ENCODE data around the gene CFAP97D1. TPM values are rescaled to one million over a fixed set of nuclear protein-coding genes. Genes with fewer than 3 reads are reported as not detected.
A peak's percentile ranks its signal among the peaks of the same experiment; 100 is the strongest.

The CFAP97D1 gene
- total and polyA plus RNA-seq, 2 experiments from 2014 or later, result 0.07 to 0.10 TPM

DNA sequence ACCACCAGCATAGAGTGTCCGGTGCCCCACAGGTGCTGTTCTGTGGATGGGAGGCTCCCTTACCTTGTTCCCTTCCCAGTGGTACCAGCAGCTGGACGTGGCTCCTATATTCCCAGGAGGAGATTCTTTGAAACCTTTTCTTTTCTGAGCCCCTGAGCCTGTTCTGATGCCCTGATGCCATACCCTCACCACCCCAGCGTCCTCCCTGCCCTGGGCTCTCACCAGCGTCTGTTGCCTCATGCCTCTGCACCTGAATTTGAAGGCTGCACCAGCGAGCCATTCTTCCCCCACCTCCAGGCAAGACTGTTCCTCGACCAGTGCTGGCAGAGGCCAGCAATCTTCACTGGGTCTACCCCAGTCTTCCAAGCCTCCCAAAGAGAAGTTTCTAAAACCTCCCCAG, 22.1 kb upstream of the CFAP97D1 start (continued):
- TF ChIP-seq NANOG (IDR thresholded peaks at IDR 0.05; ENCODE audit: borderline replicate concordance) (no peak), EZH2phosphoT487 (IDR thresholded peaks at IDR 0.05; ENCODE audit: unreplicated experiment) (no peak), JUNB (IDR thresholded peaks at IDR 0.05; ENCODE audit: unreplicated experiment) (no peak), ZNF114 (CRISPR knock-in tag; IDR thresholded peaks at IDR 0.05) (no peak)
- TF ChIP-seq, protein P1, sequence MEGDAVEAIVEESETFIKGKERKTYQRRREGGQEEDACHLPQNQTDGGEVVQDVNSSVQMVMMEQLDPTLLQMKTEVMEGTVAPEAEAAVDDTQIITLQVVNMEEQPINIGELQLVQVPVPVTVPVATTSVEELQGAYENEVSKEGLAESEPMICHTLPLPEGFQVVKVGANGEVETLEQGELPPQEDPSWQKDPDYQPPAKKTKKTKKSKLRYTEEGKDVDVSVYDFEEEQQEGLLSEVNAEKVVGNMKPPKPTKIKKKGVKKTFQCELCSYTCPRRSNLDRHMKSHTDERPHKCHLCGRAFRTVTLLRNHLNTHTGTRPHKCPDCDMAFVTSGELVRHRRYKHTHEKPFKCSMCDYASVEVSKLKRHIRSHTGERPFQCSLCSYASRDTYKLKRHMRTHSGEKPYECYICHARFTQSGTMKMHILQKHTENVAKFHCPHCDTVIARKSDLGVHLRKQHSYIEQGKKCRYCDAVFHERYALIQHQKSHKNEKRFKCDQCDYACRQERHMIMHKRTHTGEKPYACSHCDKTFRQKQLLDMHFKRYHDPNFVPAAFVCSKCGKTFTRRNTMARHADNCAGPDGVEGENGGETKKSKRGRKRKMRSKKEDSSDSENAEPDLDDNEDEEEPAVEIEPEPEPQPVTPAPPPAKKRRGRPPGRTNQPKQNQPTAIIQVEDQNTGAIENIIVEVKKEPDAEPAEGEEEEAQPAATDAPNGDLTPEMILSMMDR (conservative IDR thresholded peaks at IDR 0.05; ENCODE audit: low read depth in 2 of 2), result no peak

DNA sequence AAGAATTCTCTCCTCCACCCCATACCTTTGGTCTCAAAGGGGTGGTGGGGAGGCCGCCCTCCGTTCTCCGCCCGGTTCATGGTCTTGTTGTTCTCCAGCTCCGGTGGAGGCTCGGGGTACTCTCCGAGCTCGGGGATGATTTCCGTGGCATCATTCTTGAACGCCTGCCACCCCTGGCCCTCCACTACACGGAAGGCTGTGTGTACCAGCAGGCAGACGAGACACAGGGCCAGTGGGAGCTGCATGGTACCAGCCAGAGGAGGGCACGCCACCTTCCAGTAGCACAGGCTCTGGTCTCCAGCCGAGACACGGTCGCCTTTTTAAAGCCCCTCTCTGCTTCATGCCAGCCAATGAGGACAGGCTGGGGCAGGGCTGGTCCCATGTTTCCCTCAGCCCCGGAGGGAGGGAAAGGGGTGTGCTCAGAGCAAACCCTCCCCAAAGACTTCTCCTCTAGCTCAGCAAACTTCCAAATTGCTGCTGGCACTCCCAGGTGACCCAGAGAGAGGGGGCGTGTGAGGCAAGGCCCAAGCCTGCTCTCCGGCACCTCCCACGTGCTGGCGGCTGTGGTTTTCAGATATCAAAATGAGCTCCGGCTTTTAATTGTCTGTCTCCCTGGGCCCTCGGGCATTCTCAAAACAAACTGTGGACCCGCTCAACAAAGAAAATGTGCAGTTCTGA, 21.6 kb upstream of the CFAP97D1 start, which contains the start of gene SOST:
Gene SOST, minus strand, starts transcription at position 295 of the 678 bp plus-strand sequence. Its CDS starts 50 bp downstream, at position 245.
- Histone ChIP-seq H3K27ac (ENCODE audit: low read depth) (no peak within 1 kb of the TSS), H3K9me2 (ENCODE audit: insufficient read depth) (no peaks in the 10 kb centered on the region), H2AFZ (peak within 1 kb of the TSS; percentile 76; the same call in 1 of the 2 replicates), H3K27me3 (ENCODE audit: insufficient read depth) (peaks cover 24% of the 10 kb centered on the region), H4K20me1 (replicated peaks; ENCODE audit: insufficient read depth) (no peaks in the 10 kb centered on the region), H3K79me2 (replicated peaks; ENCODE audit: insufficient read depth) (no peaks in the 10 kb centered on the region), H3F3A (replicated peaks; ENCODE audit: low read depth) (peaks cover 7% of the 10 kb centered on the region; the same call in 1 of the 2 replicates), H3K4me2 (peak within 1 kb of the TSS; percentile 8; the same call in 1 of the 2 replicates), H3K4me3 (no peak within 1 kb of the TSS), H3K4me1 (ENCODE audit: insufficient read depth) (peaks cover 25% of the 10 kb centered on the region), H3K36me3 (ENCODE audit: insufficient read depth) (no peaks in the 10 kb centered on the region)
- Mint-ChIP-seq H3K27me3 (ENCODE audit: insufficient read depth, low read depth, poor library complexity) (peaks cover 22% of the 10 kb centered on the region), H3K4me3 (peak within 1 kb of the TSS; percentile 56; the same call in 1 of the 3 replicates), H3K4me1 (peaks cover 46% of the 10 kb centered on the region), H3K9me3 (no peaks in the 10 kb centered on the region), H3K27ac (peak within 1 kb of the TSS; percentile 91), H3K36me3 (ENCODE audit: low read depth) (no peaks in the 10 kb centered on the region)
- DNase-seq (ENCODE audit: low spot score) (no peak), ATAC-seq (no peak)
- no peak for TF ChIP-seq EZH2phosphoT487 (IDR thresholded peaks at IDR 0.05; ENCODE audit: unreplicated experiment)

DNA sequence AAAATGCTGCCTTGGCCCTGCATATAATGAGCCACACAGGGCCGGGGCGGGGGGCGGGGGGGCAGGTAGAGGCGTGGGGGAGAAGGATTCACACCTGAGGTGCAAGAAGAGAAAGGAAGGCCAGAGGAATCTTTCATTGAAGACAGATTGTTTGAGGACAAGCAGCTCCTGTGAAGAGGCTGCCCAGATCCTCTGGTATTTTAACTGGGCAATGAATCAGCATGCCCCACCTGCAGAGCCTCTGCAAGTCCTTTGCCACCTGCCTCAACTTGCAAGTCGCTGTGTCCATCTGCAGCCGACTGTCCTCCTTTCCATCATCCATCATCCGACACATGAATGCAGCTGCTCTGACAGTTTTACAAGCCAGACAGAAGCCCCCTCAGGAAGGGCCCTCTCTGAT, 20.4 kb upstream of the CFAP97D1 start:
- TF ChIP-seq ZNF331 (CRISPR knock-in tag; IDR thresholded peaks at IDR 0.05; ENCODE audit: low read depth), result no peak
- TF ChIP-seq NANOG (IDR thresholded peaks at IDR 0.05; ENCODE audit: borderline replicate concordance), result no peak
- no peak for TF ChIP-seq CREB1 (CRISPR knock-in tag; IDR thresholded peaks at IDR 0.05; ENCODE audit: low read depth)
- TF ChIP-seq JUNB (IDR thresholded peaks at IDR 0.05; ENCODE audit: unreplicated experiment), result no peak
- TF ChIP-seq, protein P2, sequence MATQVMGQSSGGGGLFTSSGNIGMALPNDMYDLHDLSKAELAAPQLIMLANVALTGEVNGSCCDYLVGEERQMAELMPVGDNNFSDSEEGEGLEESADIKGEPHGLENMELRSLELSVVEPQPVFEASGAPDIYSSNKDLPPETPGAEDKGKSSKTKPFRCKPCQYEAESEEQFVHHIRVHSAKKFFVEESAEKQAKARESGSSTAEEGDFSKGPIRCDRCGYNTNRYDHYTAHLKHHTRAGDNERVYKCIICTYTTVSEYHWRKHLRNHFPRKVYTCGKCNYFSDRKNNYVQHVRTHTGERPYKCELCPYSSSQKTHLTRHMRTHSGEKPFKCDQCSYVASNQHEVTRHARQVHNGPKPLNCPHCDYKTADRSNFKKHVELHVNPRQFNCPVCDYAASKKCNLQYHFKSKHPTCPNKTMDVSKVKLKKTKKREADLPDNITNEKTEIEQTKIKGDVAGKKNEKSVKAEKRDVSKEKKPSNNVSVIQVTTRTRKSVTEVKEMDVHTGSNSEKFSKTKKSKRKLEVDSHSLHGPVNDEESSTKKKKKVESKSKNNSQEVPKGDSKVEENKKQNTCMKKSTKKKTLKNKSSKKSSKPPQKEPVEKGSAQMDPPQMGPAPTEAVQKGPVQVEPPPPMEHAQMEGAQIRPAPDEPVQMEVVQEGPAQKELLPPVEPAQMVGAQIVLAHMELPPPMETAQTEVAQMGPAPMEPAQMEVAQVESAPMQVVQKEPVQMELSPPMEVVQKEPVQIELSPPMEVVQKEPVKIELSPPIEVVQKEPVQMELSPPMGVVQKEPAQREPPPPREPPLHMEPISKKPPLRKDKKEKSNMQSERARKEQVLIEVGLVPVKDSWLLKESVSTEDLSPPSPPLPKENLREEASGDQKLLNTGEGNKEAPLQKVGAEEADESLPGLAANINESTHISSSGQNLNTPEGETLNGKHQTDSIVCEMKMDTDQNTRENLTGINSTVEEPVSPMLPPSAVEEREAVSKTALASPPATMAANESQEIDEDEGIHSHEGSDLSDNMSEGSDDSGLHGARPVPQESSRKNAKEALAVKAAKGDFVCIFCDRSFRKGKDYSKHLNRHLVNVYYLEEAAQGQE (IDR thresholded peaks at IDR 0.05; ENCODE audit: unreplicated experiment), result no peak
- no peak for TF ChIP-seq EZH2phosphoT487 (IDR thresholded peaks at IDR 0.05; ENCODE audit: unreplicated experiment)
- TF ChIP-seq ZNF114 (CRISPR knock-in tag; IDR thresholded peaks at IDR 0.05), result no peak
- no peak for TF ChIP-seq EZH2 (IDR thresholded peaks at IDR 0.05; ENCODE audit: low read depth, unreplicated experiment)
- TF ChIP-seq, protein P3, sequence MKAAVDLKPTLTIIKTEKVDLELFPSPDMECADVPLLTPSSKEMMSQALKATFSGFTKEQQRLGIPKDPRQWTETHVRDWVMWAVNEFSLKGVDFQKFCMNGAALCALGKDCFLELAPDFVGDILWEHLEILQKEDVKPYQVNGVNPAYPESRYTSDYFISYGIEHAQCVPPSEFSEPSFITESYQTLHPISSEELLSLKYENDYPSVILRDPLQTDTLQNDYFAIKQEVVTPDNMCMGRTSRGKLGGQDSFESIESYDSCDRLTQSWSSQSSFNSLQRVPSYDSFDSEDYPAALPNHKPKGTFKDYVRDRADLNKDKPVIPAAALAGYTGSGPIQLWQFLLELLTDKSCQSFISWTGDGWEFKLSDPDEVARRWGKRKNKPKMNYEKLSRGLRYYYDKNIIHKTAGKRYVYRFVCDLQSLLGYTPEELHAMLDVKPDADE (IDR thresholded peaks at IDR 0.05), result no peak
- ATAC-seq (no peak), DNase-seq (ENCODE audit: low spot score) (no peak)
- Histone ChIP-seq H3K4me3 (peak overlapping the region; percentile 21; the same call in 1 of the 2 replicates), H3K4me2 (peak overlapping the region; percentile 8), H4K20me1 (replicated peaks; ENCODE audit: insufficient read depth) (no peaks in the 10 kb centered on the region), H2AFZ (0 out of 2 replicates have a peak overlapping the region, but pooled peaks have one; percentile 6), H3K9me2 (ENCODE audit: insufficient read depth) (no peaks in the 10 kb centered on the region), H3F3A (replicated peaks; ENCODE audit: low read depth) (peaks cover 7% of the 10 kb centered on the region; the same call in 1 of the 2 replicates), H3K36me3 (ENCODE audit: insufficient read depth) (no peaks in the 10 kb centered on the region), H3K79me2 (replicated peaks; ENCODE audit: insufficient read depth) (no peaks in the 10 kb centered on the region), H3K4me1 (ENCODE audit: insufficient read depth) (peaks cover 22% of the 10 kb centered on the region), H3K27ac (ENCODE audit: low read depth) (no peak overlapping the region), H3K27me3 (ENCODE audit: insufficient read depth) (peaks cover 13% of the 10 kb centered on the region)
- peaks cover 37% of the 10 kb centered on the region for H3K4me1 Mint-ChIP-seq
- no peaks in the 10 kb centered on the region for H3K36me3 Mint-ChIP-seq (ENCODE audit: low read depth)
- H3K4me3 Mint-ChIP-seq, result peak overlapping the region; percentile 56
- peaks cover 15% of the 10 kb centered on the region for H3K27me3 Mint-ChIP-seq (ENCODE audit: insufficient read depth, low read depth, poor library complexity)
- peak overlapping the region; percentile 91 for H3K27ac Mint-ChIP-seq
- H3K9me3 Mint-ChIP-seq, result no peaks in the 10 kb centered on the region

All from GM23338 (cell line).